ENCODE measurements around the gene ZNF33B.

Gene ZNF33B

DNA sequence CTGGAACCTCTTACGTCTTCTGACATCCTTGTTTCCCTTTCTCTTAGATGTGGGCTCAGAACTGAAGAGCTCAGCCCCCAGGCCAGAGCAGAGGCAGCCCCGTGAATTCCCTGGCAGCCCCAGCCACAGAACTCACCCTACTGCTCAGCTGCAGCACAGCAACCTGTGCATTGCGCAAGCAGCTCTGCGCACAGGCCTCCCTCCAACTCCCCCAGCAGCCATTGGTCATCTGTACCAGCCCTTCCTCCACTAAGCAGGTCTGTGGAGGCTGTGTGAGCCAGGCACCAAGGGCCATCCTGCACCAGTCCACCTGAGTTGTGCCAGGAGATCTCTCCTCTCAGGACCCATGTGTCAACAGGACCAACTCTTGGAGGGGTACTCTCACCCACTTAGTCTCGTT lies 54.5 kb downstream of the ZNF33B start:
- TF ChIP-seq, protein P1, sequence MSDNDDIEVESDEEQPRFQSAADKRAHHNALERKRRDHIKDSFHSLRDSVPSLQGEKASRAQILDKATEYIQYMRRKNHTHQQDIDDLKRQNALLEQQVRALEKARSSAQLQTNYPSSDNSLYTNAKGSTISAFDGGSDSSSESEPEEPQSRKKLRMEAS (IDR thresholded peaks at IDR 0.05) = no peak
- peak; percentile 69 for TF ChIP-seq CEBPB (IDR thresholded peaks at IDR 0.05)

DNA sequence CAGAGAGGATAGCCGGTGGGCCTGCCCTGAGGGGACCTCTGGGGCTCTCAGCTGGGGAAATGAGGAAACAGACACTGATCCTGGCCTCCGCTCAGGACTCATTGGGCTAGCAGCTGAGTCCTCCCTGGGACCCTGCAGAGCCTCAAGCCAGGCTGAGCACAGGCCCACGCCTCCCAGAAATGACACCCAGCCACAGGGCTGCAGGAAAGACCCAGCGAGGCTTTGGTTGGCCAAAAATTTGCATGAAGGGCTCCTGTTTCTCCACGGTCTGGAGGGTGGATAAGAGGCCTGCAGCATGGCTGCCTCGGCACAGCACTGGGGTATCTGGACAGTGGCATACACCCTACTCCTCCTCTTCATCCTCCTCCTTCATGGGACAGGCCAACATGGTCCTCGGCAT lies 60.4 kb downstream of the ZNF33B start:
- TF ChIP-seq TEAD4 (IDR thresholded peaks at IDR 0.05) (no peak), TAF1 (IDR thresholded peaks at IDR 0.05; ENCODE audit: low read depth) (no peak), TCF12 (IDR thresholded peaks at IDR 0.05; ENCODE audit: low read depth) (no peak)

DNA sequence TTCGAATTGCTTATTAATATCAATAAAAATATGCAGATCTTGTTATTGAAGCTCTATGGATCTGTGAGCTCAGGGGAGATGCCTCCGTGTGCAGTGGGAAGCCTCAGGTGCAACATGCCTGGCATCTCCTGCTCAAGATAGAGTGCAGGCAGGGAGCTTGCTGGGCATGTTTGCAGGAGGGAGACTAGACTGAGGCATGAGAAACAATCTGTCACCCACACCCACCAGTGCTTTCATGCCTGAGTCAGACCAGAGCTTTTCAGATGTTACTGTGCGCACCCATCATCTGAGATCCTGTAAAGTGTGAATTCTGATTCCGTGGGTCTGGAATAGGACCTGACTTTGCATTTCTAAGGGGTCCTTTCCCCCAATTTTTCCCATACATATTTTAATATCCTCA lies 62.0 kb downstream of the ZNF33B start:
- TF ChIP-seq, protein P2, sequence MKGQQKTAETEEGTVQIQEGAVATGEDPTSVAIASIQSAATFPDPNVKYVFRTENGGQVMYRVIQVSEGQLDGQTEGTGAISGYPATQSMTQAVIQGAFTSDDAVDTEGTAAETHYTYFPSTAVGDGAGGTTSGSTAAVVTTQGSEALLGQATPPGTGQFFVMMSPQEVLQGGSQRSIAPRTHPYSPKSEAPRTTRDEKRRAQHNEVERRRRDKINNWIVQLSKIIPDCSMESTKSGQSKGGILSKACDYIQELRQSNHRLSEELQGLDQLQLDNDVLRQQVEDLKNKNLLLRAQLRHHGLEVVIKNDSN (IDR thresholded peaks at IDR 0.05) = no peak
- TF ChIP-seq CREB1 (IDR thresholded peaks at IDR 0.05; ENCODE audit: low read depth) (no peak), TEAD4 (IDR thresholded peaks at IDR 0.05) (no peak), TAF1 (IDR thresholded peaks at IDR 0.05; ENCODE audit: low read depth) (no peak), NFIC (IDR thresholded peaks at IDR 0.05) (no peak), FOXM1 (IDR thresholded peaks at IDR 0.05; ENCODE audit: borderline replicate concordance, low read depth) (no peak), ZBTB7A (IDR thresholded peaks at IDR 0.05; ENCODE audit: low read depth) (no peak), YY1 (IDR thresholded peaks at IDR 0.05; ENCODE audit: low read depth) (no peak), EGR1 (IDR thresholded peaks at IDR 0.05) (no peak), EP300 (IDR thresholded peaks at IDR 0.05; ENCODE audit: borderline replicate concordance) (no peak), TCF12 (IDR thresholded peaks at IDR 0.05; ENCODE audit: low read depth) (no peak), CEBPB (IDR thresholded peaks at IDR 0.05) (no peak), RAD21 (IDR thresholded peaks at IDR 0.05; ENCODE audit: low read depth) (no peak)
- TF ChIP-seq, protein P1 (IDR thresholded peaks at IDR 0.05) = no peak
- TF ChIP-seq, protein P3, sequence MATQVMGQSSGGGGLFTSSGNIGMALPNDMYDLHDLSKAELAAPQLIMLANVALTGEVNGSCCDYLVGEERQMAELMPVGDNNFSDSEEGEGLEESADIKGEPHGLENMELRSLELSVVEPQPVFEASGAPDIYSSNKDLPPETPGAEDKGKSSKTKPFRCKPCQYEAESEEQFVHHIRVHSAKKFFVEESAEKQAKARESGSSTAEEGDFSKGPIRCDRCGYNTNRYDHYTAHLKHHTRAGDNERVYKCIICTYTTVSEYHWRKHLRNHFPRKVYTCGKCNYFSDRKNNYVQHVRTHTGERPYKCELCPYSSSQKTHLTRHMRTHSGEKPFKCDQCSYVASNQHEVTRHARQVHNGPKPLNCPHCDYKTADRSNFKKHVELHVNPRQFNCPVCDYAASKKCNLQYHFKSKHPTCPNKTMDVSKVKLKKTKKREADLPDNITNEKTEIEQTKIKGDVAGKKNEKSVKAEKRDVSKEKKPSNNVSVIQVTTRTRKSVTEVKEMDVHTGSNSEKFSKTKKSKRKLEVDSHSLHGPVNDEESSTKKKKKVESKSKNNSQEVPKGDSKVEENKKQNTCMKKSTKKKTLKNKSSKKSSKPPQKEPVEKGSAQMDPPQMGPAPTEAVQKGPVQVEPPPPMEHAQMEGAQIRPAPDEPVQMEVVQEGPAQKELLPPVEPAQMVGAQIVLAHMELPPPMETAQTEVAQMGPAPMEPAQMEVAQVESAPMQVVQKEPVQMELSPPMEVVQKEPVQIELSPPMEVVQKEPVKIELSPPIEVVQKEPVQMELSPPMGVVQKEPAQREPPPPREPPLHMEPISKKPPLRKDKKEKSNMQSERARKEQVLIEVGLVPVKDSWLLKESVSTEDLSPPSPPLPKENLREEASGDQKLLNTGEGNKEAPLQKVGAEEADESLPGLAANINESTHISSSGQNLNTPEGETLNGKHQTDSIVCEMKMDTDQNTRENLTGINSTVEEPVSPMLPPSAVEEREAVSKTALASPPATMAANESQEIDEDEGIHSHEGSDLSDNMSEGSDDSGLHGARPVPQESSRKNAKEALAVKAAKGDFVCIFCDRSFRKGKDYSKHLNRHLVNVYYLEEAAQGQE (IDR thresholded peaks at IDR 0.05; ENCODE audit: low read depth) = no peak

DNA sequence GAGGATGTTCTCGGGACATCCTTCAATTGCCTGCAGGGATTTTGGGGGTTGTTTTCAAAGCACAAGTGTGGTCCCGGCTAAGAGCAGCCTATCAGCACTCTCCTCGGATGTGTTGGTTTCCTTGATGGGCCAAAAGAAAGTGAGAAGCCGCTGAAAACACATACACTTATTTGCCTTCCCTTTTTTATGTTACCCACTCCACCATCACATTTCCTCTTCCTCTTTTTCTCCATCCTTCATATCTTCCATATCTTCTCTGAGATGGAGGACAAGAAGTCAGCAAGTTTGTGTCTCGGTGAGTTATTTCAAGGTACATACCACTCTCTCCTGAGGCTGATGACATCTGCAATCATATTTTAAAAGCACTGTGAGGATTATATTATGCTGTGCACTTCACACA lies 64.0 kb downstream of the ZNF33B start:
- TF ChIP-seq TCF12 (IDR thresholded peaks at IDR 0.05; ENCODE audit: low read depth) = no peak
- no peak for TF ChIP-seq RAD21 (IDR thresholded peaks at IDR 0.05; ENCODE audit: low read depth)
- TF ChIP-seq, protein P1 (IDR thresholded peaks at IDR 0.05) = no peak
- TF ChIP-seq NFIC (IDR thresholded peaks at IDR 0.05) = no peak
- TF ChIP-seq YY1 (IDR thresholded peaks at IDR 0.05; ENCODE audit: low read depth) = no peak
- TF ChIP-seq CREB1 (IDR thresholded peaks at IDR 0.05; ENCODE audit: low read depth) = no peak
- no peak for TF ChIP-seq EGR1 (IDR thresholded peaks at IDR 0.05)
- no peak for TF ChIP-seq TAF1 (IDR thresholded peaks at IDR 0.05; ENCODE audit: low read depth)
- TF ChIP-seq CEBPB (IDR thresholded peaks at IDR 0.05) = no peak
- TF ChIP-seq, protein P3 (IDR thresholded peaks at IDR 0.05; ENCODE audit: low read depth) = no peak
- TF ChIP-seq FOXM1 (IDR thresholded peaks at IDR 0.05; ENCODE audit: borderline replicate concordance, low read depth) = no peak
- no peak for TF ChIP-seq EP300 (IDR thresholded peaks at IDR 0.05; ENCODE audit: borderline replicate concordance)
- TF ChIP-seq, protein P2 (IDR thresholded peaks at IDR 0.05) = no peak
- no peak for TF ChIP-seq ZBTB7A (IDR thresholded peaks at IDR 0.05; ENCODE audit: low read depth)
- TF ChIP-seq TEAD4 (IDR thresholded peaks at IDR 0.05) = no peak

DNA sequence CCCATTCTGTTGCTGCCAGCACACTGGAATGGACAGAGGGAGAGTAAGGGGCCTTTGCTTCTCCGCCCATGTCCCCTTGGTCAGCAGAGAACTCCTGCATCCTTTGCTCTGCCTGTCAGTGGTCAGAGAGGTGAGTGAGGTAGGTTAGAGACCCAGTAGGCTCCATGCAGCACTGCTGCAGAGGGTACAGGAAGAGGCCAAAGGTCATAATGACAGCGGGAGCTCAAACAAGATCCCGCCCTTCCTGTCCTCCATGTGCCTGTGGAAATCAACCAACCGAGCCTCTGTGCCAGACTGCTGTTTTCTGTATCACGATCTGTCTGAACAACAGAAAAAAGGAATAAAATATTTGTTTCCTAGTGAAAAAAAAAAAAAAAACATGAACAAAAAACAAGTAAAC lies 81.4 kb downstream of the ZNF33B start:
- TF ChIP-seq TCF12 (IDR thresholded peaks at IDR 0.05; ENCODE audit: low read depth) (no peak), NFIC (IDR thresholded peaks at IDR 0.05) (no peak), TAF1 (IDR thresholded peaks at IDR 0.05; ENCODE audit: low read depth) (no peak)

DNA sequence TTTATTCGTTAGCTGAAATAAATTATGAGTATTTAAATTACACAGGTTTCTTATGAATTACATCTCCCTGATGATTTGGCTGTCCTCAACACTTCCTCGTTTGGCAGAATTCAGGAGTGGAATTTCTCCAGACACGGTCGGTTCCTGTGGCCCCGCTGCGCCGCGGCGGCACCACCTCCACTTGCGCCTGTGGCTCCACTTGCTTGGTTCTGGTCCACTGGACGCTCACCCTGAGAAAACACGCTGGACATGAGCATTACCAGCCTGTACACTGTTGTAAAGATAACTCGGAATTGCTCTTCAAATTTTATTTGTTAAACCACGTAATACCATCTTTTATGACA lies 85.3 kb downstream of the ZNF33B start:
- TF ChIP-seq, protein P2 (IDR thresholded peaks at IDR 0.05) = no peak
- TF ChIP-seq, protein P1 (IDR thresholded peaks at IDR 0.05) = no peak; the same call in 1 of the 2 replicates
- TF ChIP-seq YY1 (IDR thresholded peaks at IDR 0.05; ENCODE audit: low read depth) (no peak), CREB1 (IDR thresholded peaks at IDR 0.05; ENCODE audit: low read depth) (no peak; the same call in 1 of the 2 replicates), ZBTB7A (IDR thresholded peaks at IDR 0.05; ENCODE audit: low read depth) (no peak), EGR1 (IDR thresholded peaks at IDR 0.05) (no peak), RAD21 (IDR thresholded peaks at IDR 0.05; ENCODE audit: low read depth) (no peak), TCF12 (IDR thresholded peaks at IDR 0.05; ENCODE audit: low read depth) (no peak), TEAD4 (IDR thresholded peaks at IDR 0.05) (no peak), TAF1 (IDR thresholded peaks at IDR 0.05; ENCODE audit: low read depth) (no peak), EP300 (IDR thresholded peaks at IDR 0.05; ENCODE audit: borderline replicate concordance) (no peak), NFIC (IDR thresholded peaks at IDR 0.05) (no peak), CEBPB (IDR thresholded peaks at IDR 0.05) (no peak), FOXM1 (IDR thresholded peaks at IDR 0.05; ENCODE audit: borderline replicate concordance, low read depth) (no peak)
- TF ChIP-seq, protein P3 (IDR thresholded peaks at IDR 0.05; ENCODE audit: low read depth) = no peak
